ENCODE measurements around the gene PRR15L. TPM values are rescaled to one million over a fixed set of nuclear protein-coding genes. Genes with fewer than 3 reads are reported as not detected.

Gene PRR15L
- total RNA-seq, 1 donor from 2014 or later: not detected

Other genes with a start within 250 kb of the PRR15L start
- not detected for gene TBX21, start 224.6 kb downstream of the PRR15L start, total RNA-seq
- 4.5 TPM for gene OSBPL7, start 136.1 kb downstream of the PRR15L start, total RNA-seq
- 9.7 TPM for gene MRPL10, start 126.3 kb downstream of the PRR15L start, total RNA-seq
- gene LRRC46, start 126.2 kb downstream of the PRR15L start, total RNA-seq: not detected
- gene SCRN2, start 116.6 kb downstream of the PRR15L start, total RNA-seq: 17.8 TPM
- gene SP6, start 106.7 kb downstream of the PRR15L start, total RNA-seq: 0.16 TPM
- 0.31 TPM for gene SP2, start 61.6 kb downstream of the PRR15L start, total RNA-seq
- 7.5 TPM for gene PNPO, start 16.3 kb downstream of the PRR15L start, total RNA-seq
- gene CDK5RAP3, start 13.2 kb upstream of the PRR15L start, total RNA-seq: 61.6 TPM
- gene COPZ2, start 79.9 kb upstream of the PRR15L start, total RNA-seq: 1.7 TPM
- gene NFE2L1, start 90.5 kb upstream of the PRR15L start, total RNA-seq: 28.5 TPM
- 78.6 TPM for gene CBX1, start 143.6 kb upstream of the PRR15L start, total RNA-seq
- 10.0 TPM for gene SNX11, start 149.9 kb upstream of the PRR15L start, total RNA-seq